MM.1S (cell line): ENCODE measurements around the gene GJD2.

Experiments
- EZH2phosphoT487 ChIP-seq: fragments of 300-600 bp; sonication (generic); IDR thresholded peaks from 2 replicates; pipeline ENCODE4 v1.6.1; 2018; ENCODE audit warnings: antibody characterized with exemption, low read length
- TF ChIP-seq, protein P1 (sequence below): fragments of 300-600 bp; sonication (generic); IDR thresholded peaks from 2 replicates; pipeline ENCODE4 v1.5.1; 2016; ENCODE audit warnings: antibody characterized with exemption, low read length, mixed read lengths

DNA sequence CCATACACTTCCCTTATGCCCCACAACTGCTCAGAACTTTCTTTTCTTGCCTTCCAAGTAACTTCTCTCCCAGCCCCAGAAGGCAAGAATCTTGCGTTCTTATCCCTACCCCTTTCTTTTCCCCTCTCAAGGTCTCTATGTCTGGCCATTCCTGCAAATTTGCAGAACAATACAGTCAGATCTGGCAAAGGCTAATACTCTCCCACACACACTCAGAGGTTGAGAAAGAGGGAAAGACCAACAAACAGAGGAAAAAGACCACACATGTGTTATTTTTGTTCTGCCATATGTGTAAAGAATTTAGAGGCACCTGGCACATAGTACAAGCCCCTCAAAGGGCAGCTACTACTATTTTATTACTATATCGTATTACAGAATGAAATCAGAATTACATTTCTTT, 25.7 kb downstream of the GJD2 start:
- TF ChIP-seq, protein P1, sequence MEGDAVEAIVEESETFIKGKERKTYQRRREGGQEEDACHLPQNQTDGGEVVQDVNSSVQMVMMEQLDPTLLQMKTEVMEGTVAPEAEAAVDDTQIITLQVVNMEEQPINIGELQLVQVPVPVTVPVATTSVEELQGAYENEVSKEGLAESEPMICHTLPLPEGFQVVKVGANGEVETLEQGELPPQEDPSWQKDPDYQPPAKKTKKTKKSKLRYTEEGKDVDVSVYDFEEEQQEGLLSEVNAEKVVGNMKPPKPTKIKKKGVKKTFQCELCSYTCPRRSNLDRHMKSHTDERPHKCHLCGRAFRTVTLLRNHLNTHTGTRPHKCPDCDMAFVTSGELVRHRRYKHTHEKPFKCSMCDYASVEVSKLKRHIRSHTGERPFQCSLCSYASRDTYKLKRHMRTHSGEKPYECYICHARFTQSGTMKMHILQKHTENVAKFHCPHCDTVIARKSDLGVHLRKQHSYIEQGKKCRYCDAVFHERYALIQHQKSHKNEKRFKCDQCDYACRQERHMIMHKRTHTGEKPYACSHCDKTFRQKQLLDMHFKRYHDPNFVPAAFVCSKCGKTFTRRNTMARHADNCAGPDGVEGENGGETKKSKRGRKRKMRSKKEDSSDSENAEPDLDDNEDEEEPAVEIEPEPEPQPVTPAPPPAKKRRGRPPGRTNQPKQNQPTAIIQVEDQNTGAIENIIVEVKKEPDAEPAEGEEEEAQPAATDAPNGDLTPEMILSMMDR = no peak
- TF ChIP-seq EZH2phosphoT487 = no peak
